GM12878 (cell line): ENCODE measurements around the gene GNPTAB.

Experiments used
- DPF2 ChIP-seq: fragments of 450-650 bp; IDR thresholded peaks from 2 replicates; pipeline ENCODE4 v1.6.1; 2017; ENCODE audit warnings: mild to moderate bottlenecking
- JUNB ChIP-seq: IDR thresholded peaks from 2 replicates; pipeline ENCODE4 v1.6.1; 2016; ENCODE audit warnings: antibody characterized with exemption, mild to moderate bottlenecking
- RUNX3 ChIP-seq: IDR thresholded peaks from 2 replicates; pipeline ENCODE4 v1.6.1; 2012; ENCODE audit warnings: low read length, inconsistent platforms
- TCF7 ChIP-seq: IDR thresholded peaks from 2 replicates; pipeline ENCODE4 v1.6.1; 2014; ENCODE audit warnings: antibody characterized with exemption, borderline replicate concordance
- TF ChIP-seq, protein P1 (sequence below): IDR thresholded peaks from 2 replicates; pipeline ENCODE4 v1.6.1; 2011; ENCODE audit warnings: low read depth, mild to moderate bottlenecking, low read length, moderate library complexity, borderline replicate concordance; ENCODE audit errors: extremely low read depth
- TF ChIP-seq, protein P2 (sequence below), 3 experiments: IDR thresholded peaks in 2 of 3; conservative IDR thresholded peaks in 1 of 3; 2 replicates each; pipeline ENCODE4 v1.5.1; 2011; ENCODE audit warnings: low read depth in 3 of 3, low read length in 3 of 3, mild to moderate bottlenecking in 3 of 3, control low read depth in 2 of 3, moderate library complexity in 2 of 3, inconsistent platforms in 1 of 3, mixed read lengths in 1 of 3; ENCODE audit not compliant: control insufficient read depth in 2 of 3, insufficient read depth in 1 of 3; ENCODE audit errors: extremely low read depth in 1 of 3

DNA sequence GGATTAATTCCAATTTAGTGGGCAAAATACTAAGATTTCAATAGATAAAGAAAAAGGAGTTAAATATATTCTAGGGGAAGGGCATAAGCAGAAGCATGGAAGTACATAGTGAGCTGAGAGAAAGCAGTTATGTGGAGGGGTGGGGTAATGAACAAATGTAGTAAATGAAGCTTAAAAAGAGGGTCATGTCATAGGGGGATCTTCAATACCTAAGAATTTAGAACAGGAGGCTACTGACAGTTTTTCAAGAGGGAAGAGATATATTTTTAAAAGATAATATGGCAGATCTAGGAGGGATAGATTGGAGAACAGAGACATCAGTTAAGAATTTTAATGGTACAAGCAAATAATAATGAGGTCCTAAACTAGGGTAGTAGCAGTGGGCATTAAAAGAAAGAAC, 100.9 kb downstream of the GNPTAB start:
- TF ChIP-seq, protein P1, sequence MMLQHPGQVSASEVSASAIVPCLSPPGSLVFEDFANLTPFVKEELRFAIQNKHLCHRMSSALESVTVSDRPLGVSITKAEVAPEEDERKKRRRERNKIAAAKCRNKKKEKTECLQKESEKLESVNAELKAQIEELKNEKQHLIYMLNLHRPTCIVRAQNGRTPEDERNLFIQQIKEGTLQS: no peak
- no peak for TF ChIP-seq JUNB
- TF ChIP-seq DPF2: no peak
- no peak for TF ChIP-seq RUNX3
- no peak for TF ChIP-seq TCF7
- TF ChIP-seq, protein P2, sequence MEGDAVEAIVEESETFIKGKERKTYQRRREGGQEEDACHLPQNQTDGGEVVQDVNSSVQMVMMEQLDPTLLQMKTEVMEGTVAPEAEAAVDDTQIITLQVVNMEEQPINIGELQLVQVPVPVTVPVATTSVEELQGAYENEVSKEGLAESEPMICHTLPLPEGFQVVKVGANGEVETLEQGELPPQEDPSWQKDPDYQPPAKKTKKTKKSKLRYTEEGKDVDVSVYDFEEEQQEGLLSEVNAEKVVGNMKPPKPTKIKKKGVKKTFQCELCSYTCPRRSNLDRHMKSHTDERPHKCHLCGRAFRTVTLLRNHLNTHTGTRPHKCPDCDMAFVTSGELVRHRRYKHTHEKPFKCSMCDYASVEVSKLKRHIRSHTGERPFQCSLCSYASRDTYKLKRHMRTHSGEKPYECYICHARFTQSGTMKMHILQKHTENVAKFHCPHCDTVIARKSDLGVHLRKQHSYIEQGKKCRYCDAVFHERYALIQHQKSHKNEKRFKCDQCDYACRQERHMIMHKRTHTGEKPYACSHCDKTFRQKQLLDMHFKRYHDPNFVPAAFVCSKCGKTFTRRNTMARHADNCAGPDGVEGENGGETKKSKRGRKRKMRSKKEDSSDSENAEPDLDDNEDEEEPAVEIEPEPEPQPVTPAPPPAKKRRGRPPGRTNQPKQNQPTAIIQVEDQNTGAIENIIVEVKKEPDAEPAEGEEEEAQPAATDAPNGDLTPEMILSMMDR (IDR thresholded peaks at IDR 0.05 in 2 of 3, conservative IDR thresholded peaks at IDR 0.05 in 1 of 3; ENCODE audit: control insufficient read depth in 2 of 3, extremely low read depth in 1 of 3, insufficient read depth in 1 of 3, low read depth in 3 of 3, low read length in 3 of 3): no peak
